ENCODE results near the gene AAGAB. TPM values are rescaled to one million over a fixed set of nuclear protein-coding genes. Genes with fewer than 3 reads are reported as not detected.
"Not testable (repeated sequence)": the region's sequence is repeated elsewhere in the genome, so short reads cannot be mapped to it uniquely, and the experiment has no call there.

The AAGAB gene
- total RNA-seq, 4 donors from 2014 or later, result 39.7 to 343 (median 54.1) TPM

DNA sequence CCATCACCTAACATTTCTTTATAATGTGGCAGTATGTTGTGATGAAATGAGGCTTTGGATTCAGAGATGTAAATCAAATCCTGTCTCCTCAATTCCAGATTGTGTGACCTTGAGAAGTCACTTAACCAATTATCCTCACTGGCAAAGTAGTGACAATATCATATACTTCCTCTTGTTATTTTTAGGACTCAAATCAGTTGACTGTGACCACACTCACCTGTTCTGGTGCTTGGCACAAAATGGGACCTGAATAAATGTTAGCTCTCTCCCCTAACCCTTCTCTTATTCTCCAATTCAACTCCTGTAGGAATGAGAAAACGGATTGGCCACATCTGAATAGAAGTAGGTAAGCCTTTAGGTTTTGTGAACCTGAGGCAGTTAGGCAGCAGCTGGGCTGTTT lies 42.2 kb upstream of the AAGAB start:
- 96% methylated on average over 1 of the region's 1 CpG; no CpG with 5 or more reads in 1 of the 2 donors for WGBS, 2 donors (ENCODE audit: low coverage in 1 of 2)
- intact Hi-C loops (cut with DNase I; ENCODE audit: low total_unique reads) (no loop called here), in situ Hi-C loops (cut with MboI; ENCODE audit: low pct_ligation_motif_present in 1 of 4, low pct_unique_long_range_greater_than_20kb in 1 of 4, low sequenced_read_pairs in 3 of 4) (loop anchor here in 2 of 4 donors (10.0 kb wide), 2 partner anchors 342 to 352 kb away; no protein-coding TSS in a partner anchor)
- TF ChIP-seq POLR2A (IDR thresholded peaks at IDR 0.05) (no peak), EP300 (IDR thresholded peaks at IDR 0.05; ENCODE audit: low read depth) (no peak), POLR2AphosphoS5 (IDR thresholded peaks at IDR 0.05) (no peak)
- TF ChIP-seq, protein P1, sequence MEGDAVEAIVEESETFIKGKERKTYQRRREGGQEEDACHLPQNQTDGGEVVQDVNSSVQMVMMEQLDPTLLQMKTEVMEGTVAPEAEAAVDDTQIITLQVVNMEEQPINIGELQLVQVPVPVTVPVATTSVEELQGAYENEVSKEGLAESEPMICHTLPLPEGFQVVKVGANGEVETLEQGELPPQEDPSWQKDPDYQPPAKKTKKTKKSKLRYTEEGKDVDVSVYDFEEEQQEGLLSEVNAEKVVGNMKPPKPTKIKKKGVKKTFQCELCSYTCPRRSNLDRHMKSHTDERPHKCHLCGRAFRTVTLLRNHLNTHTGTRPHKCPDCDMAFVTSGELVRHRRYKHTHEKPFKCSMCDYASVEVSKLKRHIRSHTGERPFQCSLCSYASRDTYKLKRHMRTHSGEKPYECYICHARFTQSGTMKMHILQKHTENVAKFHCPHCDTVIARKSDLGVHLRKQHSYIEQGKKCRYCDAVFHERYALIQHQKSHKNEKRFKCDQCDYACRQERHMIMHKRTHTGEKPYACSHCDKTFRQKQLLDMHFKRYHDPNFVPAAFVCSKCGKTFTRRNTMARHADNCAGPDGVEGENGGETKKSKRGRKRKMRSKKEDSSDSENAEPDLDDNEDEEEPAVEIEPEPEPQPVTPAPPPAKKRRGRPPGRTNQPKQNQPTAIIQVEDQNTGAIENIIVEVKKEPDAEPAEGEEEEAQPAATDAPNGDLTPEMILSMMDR (IDR thresholded peaks at IDR 0.05), result no peak
- Histone ChIP-seq H3K27me3 (no peaks in the 10 kb centered on the region), H3K9me3 (no peaks in the 10 kb centered on the region), H3K4me1 (no peaks in the 10 kb centered on the region), H3K4me3 (no peak overlapping the region), H3K27ac (no peak overlapping the region), H3K36me3 (no peaks in the 10 kb centered on the region)
- no peak for DNase-seq

DNA sequence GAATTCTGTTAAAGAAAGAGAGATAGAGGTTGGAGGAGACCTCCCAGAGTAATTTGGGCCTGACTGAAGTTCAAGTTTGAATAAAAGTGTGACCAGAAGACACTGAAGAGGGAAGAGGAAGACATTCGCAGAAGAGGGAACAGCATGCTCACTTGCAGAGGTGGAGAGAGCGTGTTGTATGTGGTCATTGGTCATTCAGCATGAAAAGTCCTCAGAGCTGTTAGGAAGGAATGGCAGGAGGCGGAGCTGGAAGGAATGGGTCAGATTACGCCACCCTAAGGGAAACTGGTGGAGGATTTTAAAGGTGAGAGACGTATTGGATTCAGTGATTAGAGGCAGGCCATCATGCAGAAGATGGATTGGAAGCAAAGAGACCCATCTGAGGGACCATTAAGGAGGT lies 41.7 kb upstream of the AAGAB start:
- no peaks in the 10 kb centered on the region for H3K27me3 ChIP-seq
- TF ChIP-seq EP300 (IDR thresholded peaks at IDR 0.05; ENCODE audit: low read depth) (no peak), POLR2AphosphoS5 (IDR thresholded peaks at IDR 0.05) (no peak), POLR2A (IDR thresholded peaks at IDR 0.05) (no peak)
- TF ChIP-seq, protein P1 (IDR thresholded peaks at IDR 0.05), result no peak
- H3K27ac ChIP-seq, result no peak overlapping the region
- whole genome bisulfite sequencing, 2 donors (ENCODE audit: low coverage in 1 of 2), result 91 to 97% methylated on average over 4 to 5 of the region's 5 CpGs
- intact Hi-C loops (cut with DNase I; ENCODE audit: low total_unique reads), result no loop called here
- H3K4me3 ChIP-seq, result no peak overlapping the region
- no peaks in the 10 kb centered on the region for H3K9me3 ChIP-seq
- in situ Hi-C loops (cut with MboI; ENCODE audit: low pct_ligation_motif_present in 1 of 4, low pct_unique_long_range_greater_than_20kb in 1 of 4, low sequenced_read_pairs in 3 of 4), result loop anchor here in 2 of 4 donors (10.0 kb wide), 2 partner anchors 341 to 351 kb away; no protein-coding TSS in a partner anchor
- no peak for DNase-seq
- H3K4me1 ChIP-seq, result no peaks in the 10 kb centered on the region
- no peaks in the 10 kb centered on the region for H3K36me3 ChIP-seq

DNA sequence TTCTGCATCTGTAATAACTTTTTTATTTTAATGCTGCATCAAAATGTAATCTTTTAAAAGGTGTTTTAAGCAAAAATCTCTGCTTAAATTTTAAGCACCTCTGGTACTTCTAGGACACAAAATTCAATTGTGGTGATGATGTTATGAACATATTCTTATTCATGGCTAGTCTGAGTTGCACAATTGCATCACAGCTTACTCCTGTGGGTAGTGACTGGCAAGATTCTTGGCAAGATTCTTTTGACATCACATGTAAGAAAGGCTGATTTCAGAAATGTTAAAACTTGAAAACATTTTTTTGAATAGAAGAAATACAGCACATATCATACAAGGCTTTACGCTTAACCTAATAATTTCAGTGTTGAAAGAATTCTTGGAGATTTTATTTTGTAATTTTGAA lies 35.9 kb upstream of the AAGAB start:
- Histone ChIP-seq H3K36me3 (no peaks in the 10 kb centered on the region), H3K9me3 (peaks cover 0 to 7% of the 10 kb centered on the region in 2 donors), H3K27ac (no peak overlapping the region), H3K27me3 (no peaks in the 10 kb centered on the region), H3K4me3 (no peak overlapping the region), H3K4me1 (no peaks in the 10 kb centered on the region)
- intact Hi-C loops (cut with DNase I; ENCODE audit: low total_unique reads) (no loop called here), in situ Hi-C loops (cut with MboI; ENCODE audit: low pct_ligation_motif_present in 1 of 4, low pct_unique_long_range_greater_than_20kb in 1 of 4, low sequenced_read_pairs in 3 of 4) (loop anchor here in 2 of 4 donors (10.0 kb wide), 2 partner anchors 336 to 346 kb away; no protein-coding TSS in a partner anchor)
- 93 to 100% methylated on average over 1 of the region's 1 CpG for WGBS, 2 donors (ENCODE audit: low coverage in 1 of 2)
- DNase-seq, result no peak
- TF ChIP-seq, protein P1 (IDR thresholded peaks at IDR 0.05), result no peak
- no peak for TF ChIP-seq POLR2AphosphoS5 (IDR thresholded peaks at IDR 0.05)
- no peak for TF ChIP-seq POLR2A (IDR thresholded peaks at IDR 0.05)
- no peak for TF ChIP-seq EP300 (IDR thresholded peaks at IDR 0.05; ENCODE audit: low read depth)

DNA sequence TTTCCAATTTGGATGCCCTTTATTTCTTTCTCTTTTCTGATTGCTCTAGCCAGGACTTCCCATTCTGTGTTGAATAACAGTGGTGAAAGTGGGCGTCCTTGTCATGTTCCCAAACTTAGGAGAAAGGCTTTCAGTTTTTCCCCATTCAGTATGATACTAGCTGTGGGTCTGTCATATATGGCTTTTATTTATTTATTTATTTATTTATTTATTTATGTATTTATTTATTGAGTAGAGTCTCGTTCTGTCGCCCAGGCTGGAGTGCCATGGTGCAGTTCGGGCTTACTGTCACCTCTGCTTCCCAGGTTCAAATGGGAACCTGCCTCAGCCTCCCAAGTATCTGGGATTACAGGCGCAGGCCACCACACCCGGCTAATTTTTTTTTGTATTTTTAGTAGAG lies 31.9 kb upstream of the AAGAB start:
- intact Hi-C loops (cut with DNase I; ENCODE audit: low total_unique reads); DNase-seq; H3K4me1 ChIP-seq; H3K27me3 ChIP-seq; in situ Hi-C loops (cut with MboI; ENCODE audit: low pct_ligation_motif_present in 1 of 4, low pct_unique_long_range_greater_than_20kb in 1 of 4, low sequenced_read_pairs in 3 of 4); H3K4me3 ChIP-seq; H3K36me3 ChIP-seq; H3K9me3 ChIP-seq; H3K27ac ChIP-seq: not testable (repeated sequence)
- WGBS, 2 donors (ENCODE audit: low coverage in 1 of 2), result 94 to 98% methylated on average over 6 of the region's 6 CpGs

DNA sequence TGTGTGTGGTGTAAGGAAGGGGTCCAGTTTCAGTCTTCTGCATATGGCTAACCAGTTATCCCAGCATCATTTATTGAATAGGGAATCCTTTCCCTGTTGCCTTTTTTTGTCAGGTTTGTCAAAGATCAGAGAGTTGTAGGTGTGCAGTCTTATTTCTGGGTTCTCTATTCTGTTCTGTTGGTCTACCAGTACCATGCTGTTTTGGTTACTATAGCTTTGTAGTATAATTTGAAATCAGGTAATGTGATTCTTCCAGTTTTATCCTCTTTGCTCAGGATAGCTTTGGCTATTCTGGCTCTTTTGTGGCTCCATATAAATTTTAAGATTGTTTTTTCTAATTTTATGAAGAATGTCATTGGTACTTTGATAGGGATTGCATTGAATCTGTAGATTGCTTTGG lies 31.2 kb upstream of the AAGAB start:
- H3K4me3 ChIP-seq; in situ Hi-C loops (cut with MboI; ENCODE audit: low pct_ligation_motif_present in 1 of 4, low pct_unique_long_range_greater_than_20kb in 1 of 4, low sequenced_read_pairs in 3 of 4); H3K27ac ChIP-seq; intact Hi-C loops (cut with DNase I; ENCODE audit: low total_unique reads); H3K36me3 ChIP-seq; DNase-seq; H3K27me3 ChIP-seq; H3K4me1 ChIP-seq; H3K9me3 ChIP-seq: not testable (repeated sequence)
